HUDEP-2 (cell line): ENCODE results near the gene G6PC1.
A peak's percentile ranks its signal among the peaks of the same experiment; 100 is the strongest.
"Not testable (repeated sequence)": the region's sequence is repeated elsewhere in the genome, so short reads cannot be mapped to it uniquely, and the experiment has no call there.

Experiments
- DNase-seq, 76 experiments: peaks; one replicate each; lab custom pipeline; 2025; ENCODE audit not compliant: unreplicated experiment in 76 of 76; lab: John Stamatoyannopoulos, UW

G6PC1 gene

GRCh38 chr17:42899981-42900380 is 618 bp upstream of the G6PC1 start:
- DNase-seq = not testable (repeated sequence)

- DNase-seq = no peak
These were observed 1.1 kb downstream of the G6PC1 start for GRCh38 chr17:42901535-42902229.

GRCh38 chr17:42904110-42904469 is 3.5 kb downstream of the G6PC1 start:
- no peak for DNase-seq

GRCh38 chr17:42906772-42907446 is 6.3 kb downstream of the G6PC1 start:
- DNase-seq = no peak

GRCh38 chr17:42908872-42909700 is 8.5 kb downstream of the G6PC1 start:
- DNase-seq = no peak

DNA sequence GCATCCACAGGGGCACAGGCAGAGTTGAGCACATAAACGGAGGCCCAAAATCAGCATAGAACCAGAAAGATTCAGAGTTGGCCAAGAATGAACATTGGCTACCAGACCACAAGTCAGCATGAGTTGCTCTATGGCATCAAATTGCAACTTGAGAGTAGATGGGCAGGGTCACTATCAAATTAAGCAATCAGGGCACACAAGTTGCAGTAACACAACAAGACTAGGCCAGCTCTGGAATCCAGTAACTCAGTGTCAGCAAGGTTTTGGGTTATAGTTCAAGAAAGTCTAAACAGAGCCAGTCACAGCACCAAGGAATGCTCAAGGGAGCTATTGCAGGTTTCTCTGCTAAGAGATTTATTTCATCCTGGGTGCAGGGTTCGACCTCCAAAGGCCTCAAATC is 12.9 kb downstream of the G6PC1 start:
- no peak for DNase-seq

GRCh38 chr17:42913981-42914617 is 13.5 kb downstream of the G6PC1 start:
- no peak for DNase-seq

GRCh38 chr17:42915288-42915687 is 14.7 kb downstream of the G6PC1 start:
- DNase-seq = not testable (repeated sequence)

DNA sequence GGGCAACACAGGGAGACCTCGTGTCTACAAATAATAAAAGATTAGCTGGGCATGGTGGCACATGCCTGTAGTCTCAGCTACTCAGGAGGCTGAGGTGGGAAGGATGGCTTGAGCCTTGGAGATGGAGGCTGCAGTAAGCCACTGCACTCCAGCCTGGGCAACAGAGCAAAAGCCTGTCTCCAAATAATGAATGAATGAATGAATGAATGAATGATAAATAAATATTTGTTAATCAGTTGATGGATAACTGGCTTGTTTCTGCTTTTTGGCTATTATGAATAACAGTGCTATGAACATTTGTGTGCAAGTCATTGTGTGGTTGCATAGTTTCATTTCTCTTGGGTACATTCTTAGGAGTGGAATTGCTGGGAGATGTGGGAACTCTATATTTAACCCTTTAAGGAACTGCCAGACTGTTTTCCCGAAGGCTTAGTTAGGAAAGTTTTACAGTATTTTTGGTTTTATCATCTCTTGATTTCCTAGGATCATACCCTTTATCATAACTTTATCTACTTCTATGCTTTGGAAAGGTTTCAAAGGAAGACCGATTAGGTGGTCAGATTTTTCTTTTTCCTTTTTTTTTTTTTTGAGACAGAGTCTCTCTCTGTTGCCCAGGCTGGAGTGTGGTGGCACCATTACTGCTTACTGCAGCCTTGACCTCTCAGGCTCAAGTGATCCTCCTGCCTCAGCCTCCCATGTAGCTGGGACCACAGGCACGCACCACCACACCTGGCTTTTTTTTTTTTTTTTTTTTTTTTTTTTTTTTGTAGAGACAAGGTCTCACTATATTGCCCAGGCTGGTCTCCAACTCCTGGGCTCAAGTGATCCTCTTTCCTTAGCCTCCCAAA is 16.0 kb downstream of the G6PC1 start:
- DNase-seq = not testable (repeated sequence)

GRCh38 chr17:42917236-42917603 is 16.6 kb downstream of the G6PC1 start:
- DNase-seq = no peak

GRCh38 chr17:42918902-42919521 is 18.4 kb downstream of the G6PC1 start:
- no peak for DNase-seq

- not testable (repeated sequence) for DNase-seq
These were observed 19.0 kb downstream of the G6PC1 start for GRCh38 chr17:42919522-42920077.

DNA sequence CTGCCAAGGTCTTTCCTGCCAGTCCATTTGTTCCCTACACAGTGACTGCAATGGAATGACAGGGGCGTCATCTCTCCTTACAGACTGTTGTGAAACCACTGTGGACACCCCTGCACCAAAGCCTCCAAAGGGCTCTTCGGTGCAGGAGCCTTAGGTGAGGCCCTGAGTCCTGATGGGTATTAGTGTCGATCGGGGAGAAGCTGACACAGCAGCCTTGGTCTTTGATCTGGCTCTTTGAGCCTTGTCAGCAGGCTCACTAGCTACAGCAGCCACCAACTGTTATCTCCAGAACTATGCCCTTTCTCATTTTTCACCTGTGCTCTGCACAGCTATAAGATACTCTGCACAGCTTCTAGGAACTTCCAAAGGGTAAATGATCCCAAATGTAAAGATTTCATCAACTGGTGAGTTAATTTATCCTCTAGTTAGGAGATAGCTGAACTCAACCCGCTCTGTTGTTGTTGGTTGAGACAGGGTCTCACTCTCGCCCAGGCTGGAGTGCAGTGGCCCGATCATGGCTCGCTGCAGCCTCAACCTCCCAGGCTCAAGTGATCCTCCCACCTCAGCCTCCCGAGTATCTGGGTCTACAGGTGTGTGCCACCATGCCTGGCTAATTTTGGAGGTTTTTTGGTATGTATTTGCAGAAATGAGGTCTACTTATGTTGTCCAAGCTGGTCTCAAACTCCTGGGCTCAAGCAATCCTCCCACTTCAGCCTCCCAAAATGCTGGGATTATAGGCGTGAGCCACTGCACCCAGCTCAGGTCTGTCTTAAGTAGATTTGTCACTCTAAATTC is 19.7 kb downstream of the G6PC1 start:
- no peak for DNase-seq

- DNase-seq = no peak
These were observed 20.3 kb downstream of the G6PC1 start for GRCh38 chr17:42920922-42921321.

- no peak for DNase-seq
These were observed 21.7 kb downstream of the G6PC1 start for GRCh38 chr17:42922294-42922693.

DNA sequence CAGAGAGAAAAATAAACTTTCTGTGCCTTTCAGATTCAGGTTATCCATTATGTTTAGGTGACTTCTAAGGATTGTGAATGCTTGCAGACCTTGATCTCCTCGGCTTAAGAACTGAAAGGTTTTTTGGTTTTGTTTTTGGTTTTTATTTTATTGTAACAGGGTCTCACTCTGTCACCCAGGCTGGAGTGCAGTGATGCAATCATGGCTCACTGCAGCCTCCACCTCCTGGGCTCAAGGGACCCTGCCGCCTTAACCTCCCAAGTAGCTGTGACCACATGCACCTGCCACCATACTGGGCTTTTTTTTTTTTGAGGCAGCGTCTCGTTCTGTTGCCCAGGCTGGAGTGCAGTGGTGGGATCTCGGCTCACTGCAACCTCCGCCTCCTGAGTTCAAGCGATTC is 22.9 kb downstream of the G6PC1 start:
- DNase-seq = not testable (repeated sequence)

GRCh38 chr17:42924891-42925290 is 24.3 kb downstream of the G6PC1 start:
- no peak for DNase-seq

GRCh38 chr17:42928714-42929496 is 28.3 kb downstream of the G6PC1 start:
- DNase-seq = peak in 74 of 76 experiments; percentile 11 to 91 (median 66)
